ENCODE measurements around the gene WEE2. TPM values are rescaled to one million over a fixed set of nuclear protein-coding genes. Genes with fewer than 3 reads are reported as not detected.
A peak's percentile ranks its signal among the peaks of the same experiment; 100 is the strongest.

WEE2 gene
- total and polyA plus RNA-seq, 9 of the 15 experiments (the other 6 are each of a cell fraction or from before 2014, with no cell fraction given): not detected

GRCh38 chr7:141752634-141753033 is 44.5 kb downstream of the WEE2 start:
- in situ Hi-C loops (cut with MboI): no loop called here
- Histone ChIP-seq H3K4me2 (ENCODE audit: insufficient read depth, low read length) (no peak overlapping the region), H3K79me2 (ENCODE audit: control insufficient read depth, insufficient read depth, low read length) (no peaks in the 10 kb centered on the region), H4K20me1 (replicated peaks; ENCODE audit: control insufficient read depth, insufficient read depth, low read length) (no peaks in the 10 kb centered on the region), H3K9me1 (ENCODE audit: control insufficient read depth, insufficient read depth, low read length) (no peaks in the 10 kb centered on the region), H3K36me3 (ENCODE audit: control insufficient read depth, insufficient read depth, low read length) (peaks cover 99% of the 10 kb centered on the region), H3K27me3 (ENCODE audit: control insufficient read depth in 2 of 2, insufficient read depth in 2 of 2, low read length in 2 of 2) (no peaks in the 10 kb centered on the region), H3K9me3 (replicated peaks; ENCODE audit: control insufficient read depth, insufficient read depth, low read depth, low read length) (peaks cover 32% of the 10 kb centered on the region), H2AFZ (ENCODE audit: low read depth, low read length) (no peak overlapping the region), H3K9ac (ENCODE audit: insufficient read depth in 1 of 2, low read depth in 2 of 2, low read length in 2 of 2) (no peak overlapping the region), H3K4me3 (no peak overlapping the region), H3K27ac (ENCODE audit: extremely low read depth, low read depth, low read length) (no peak overlapping the region), H3K4me1 (replicated peaks in 1 of 2; ENCODE audit: control insufficient read depth in 2 of 2, insufficient read depth in 2 of 2, low read length in 2 of 2) (no peaks in the 10 kb centered on the region)
- ChIA-PET CTCF (ENCODE audit: low intra/inter-chr PET ratio) (no interaction called here), POLR2A (no interaction called here)
- DNase-seq (ENCODE audit: extremely low read depth in 1 of 4, low spot score in 3 of 4) (peak in 1 of 4 experiments; percentile 40), FAIRE-seq (no peak), ATAC-seq (no peak)
- 97% methylated on average over 13 of the region's 13 CpGs for whole genome bisulfite sequencing (ENCODE audit: insufficient coverage, low coverage, missing lambda C conversion rate)
- BruUV-seq (replicated peaks): no TSS peak
- intact Hi-C loops (cut with micrococcal nuclease): loop anchor here (10.0 kb wide), 1 partner anchor 222 kb away; the partner anchor contains the start of gene TAS2R38
- peak in 1 of 2 experiments; percentile 87; a peak in 2 of 3 replicates for TF ChIP-seq CBX3 (IDR thresholded peaks at IDR 0.05; ENCODE audit: borderline replicate concordance in 1 of 2, low read length in 2 of 2)
- TF ChIP-seq CBX1 (IDR thresholded peaks at IDR 0.05; ENCODE audit: low read depth): 0 out of 2 replicates have a peak, but pooled peaks have one; percentile 36
- peak; percentile 94 for TF ChIP-seq CHAMP1 (IDR thresholded peaks at IDR 0.05)
- peak; percentile 50; the same call in 1 of the 2 replicates for TF ChIP-seq CC2D1A (IDR thresholded peaks at IDR 0.05)
- no peak for TF ChIP-seq ZBTB5 (IDR thresholded peaks at IDR 0.05)
- TF ChIP-seq GATAD2B (IDR thresholded peaks at IDR 0.05; ENCODE audit: borderline replicate concordance): no peak
- no peak for TF ChIP-seq HOMEZ (CRISPR knock-in tag; IDR thresholded peaks at IDR 0.05)
- no peak for TF ChIP-seq ZNF124 (CRISPR knock-in tag; IDR thresholded peaks at IDR 0.05)
- TF ChIP-seq CTCF (IDR thresholded peaks at IDR 0.05 in 2 of 3, conservative IDR thresholded peaks at IDR 0.05 in 1 of 3; ENCODE audit: insufficient read depth in 2 of 3, low read depth in 1 of 3, low read length in 3 of 3): peak; percentile 23 to 50 (median 28); a peak in 5 of 6 replicates
- no peak for TF ChIP-seq CEBPZ (IDR thresholded peaks at IDR 0.05; ENCODE audit: borderline replicate concordance, low read depth, low read length)
- no peak for TF ChIP-seq NCOA6 (IDR thresholded peaks at IDR 0.05)

All from K562 (cell line).